Mesothelial cell of epicardium (in vitro differentiated cells): ENCODE measurements around the gene DCTN1. TPM values are rescaled to one million over a fixed set of nuclear protein-coding genes. Genes with fewer than 3 reads are reported as not detected.

Experiments
- DNase-seq, 2 experiments: peaks; one replicate each; pipeline ENCODE4 v3.0.0; 2021; ENCODE audit warnings: low spot score in 2 of 2; ENCODE audit not compliant: unreplicated experiment in 2 of 2
- H3K27ac Mint-ChIP-seq: 2 replicates; pipeline ENCODE4 v1.8.0; 2021; ENCODE audit warnings: mixed read lengths
- H3K27me3 Mint-ChIP-seq: 2 replicates; pipeline ENCODE4 v1.8.0; 2021; ENCODE audit warnings: low read depth, mixed read lengths
- H3K36me3 Mint-ChIP-seq: 2 replicates; pipeline ENCODE4 v1.8.0; 2021; ENCODE audit warnings: mixed read lengths
- H3K4me1 Mint-ChIP-seq: 2 replicates; pipeline ENCODE4 v1.8.0; 2021; ENCODE audit warnings: mixed read lengths
- H3K4me3 Mint-ChIP-seq: 2 replicates; pipeline ENCODE4 v1.8.0; 2021; ENCODE audit warnings: mild to moderate bottlenecking, moderate library complexity, mixed read lengths
- H3K9me3 Mint-ChIP-seq: 2 replicates; pipeline ENCODE4 v1.8.0; 2021; ENCODE audit warnings: mixed read lengths
- total RNA-seq: library from RNA; stranded (reverse); gene quantifications from 3 replicates; pipeline ENCODE4 v1.2.1, GENCODE V29; 2021
- TF ChIP-seq, protein P1 (sequence below): fragments of 200-600 bp; sonication (generic); IDR thresholded peaks from one replicate; pipeline ENCODE4 v1.5.0; 2021; ENCODE audit warnings: antibody characterized with exemption; ENCODE audit not compliant: unreplicated experiment

DCTN1 gene
- total RNA-seq, 1 donor from 2014 or later = 136 TPM

DNA sequence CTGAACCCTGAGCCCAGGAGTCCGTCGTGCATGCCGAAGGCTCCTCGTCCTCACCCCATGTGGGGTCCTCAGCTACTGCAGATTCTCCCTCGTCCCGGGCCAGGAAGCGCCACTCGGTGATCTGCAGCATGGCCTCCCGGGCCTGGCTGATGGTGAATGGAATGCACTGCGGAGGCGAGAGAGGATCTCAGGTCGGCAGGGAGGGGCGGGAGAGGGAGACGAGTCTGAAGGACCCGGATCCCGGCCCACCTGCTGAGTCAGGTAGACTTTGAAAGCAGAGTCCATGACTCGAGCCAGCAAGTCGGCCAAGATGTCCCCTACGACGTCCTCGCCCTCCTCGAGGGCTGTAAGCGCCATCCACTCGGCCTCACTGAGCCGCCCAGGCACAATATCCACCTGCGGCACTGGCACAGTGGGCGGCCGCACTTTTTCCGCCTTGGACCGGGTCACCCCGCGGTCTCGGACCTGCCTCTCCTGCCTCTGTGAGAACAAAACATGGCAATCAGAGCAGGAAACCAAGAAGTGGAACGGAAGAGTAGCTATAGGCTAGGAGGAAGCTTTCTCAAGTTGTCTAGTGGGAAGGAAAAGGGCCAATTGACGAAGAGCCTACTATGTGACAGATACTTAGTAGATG is 35.8 kb upstream of the DCTN1 start:
- Mint-ChIP-seq H3K27me3 (peaks cover 4% of the 10 kb centered on the region), H3K27ac (no peak overlapping the region), H3K36me3 (no peaks in the 10 kb centered on the region), H3K4me3 (no peak overlapping the region), H3K4me1 (peaks cover 12% of the 10 kb centered on the region), H3K9me3 (no peaks in the 10 kb centered on the region)
- TF ChIP-seq, protein P1, sequence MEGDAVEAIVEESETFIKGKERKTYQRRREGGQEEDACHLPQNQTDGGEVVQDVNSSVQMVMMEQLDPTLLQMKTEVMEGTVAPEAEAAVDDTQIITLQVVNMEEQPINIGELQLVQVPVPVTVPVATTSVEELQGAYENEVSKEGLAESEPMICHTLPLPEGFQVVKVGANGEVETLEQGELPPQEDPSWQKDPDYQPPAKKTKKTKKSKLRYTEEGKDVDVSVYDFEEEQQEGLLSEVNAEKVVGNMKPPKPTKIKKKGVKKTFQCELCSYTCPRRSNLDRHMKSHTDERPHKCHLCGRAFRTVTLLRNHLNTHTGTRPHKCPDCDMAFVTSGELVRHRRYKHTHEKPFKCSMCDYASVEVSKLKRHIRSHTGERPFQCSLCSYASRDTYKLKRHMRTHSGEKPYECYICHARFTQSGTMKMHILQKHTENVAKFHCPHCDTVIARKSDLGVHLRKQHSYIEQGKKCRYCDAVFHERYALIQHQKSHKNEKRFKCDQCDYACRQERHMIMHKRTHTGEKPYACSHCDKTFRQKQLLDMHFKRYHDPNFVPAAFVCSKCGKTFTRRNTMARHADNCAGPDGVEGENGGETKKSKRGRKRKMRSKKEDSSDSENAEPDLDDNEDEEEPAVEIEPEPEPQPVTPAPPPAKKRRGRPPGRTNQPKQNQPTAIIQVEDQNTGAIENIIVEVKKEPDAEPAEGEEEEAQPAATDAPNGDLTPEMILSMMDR = no peak
- no peak for DNase-seq

DNA sequence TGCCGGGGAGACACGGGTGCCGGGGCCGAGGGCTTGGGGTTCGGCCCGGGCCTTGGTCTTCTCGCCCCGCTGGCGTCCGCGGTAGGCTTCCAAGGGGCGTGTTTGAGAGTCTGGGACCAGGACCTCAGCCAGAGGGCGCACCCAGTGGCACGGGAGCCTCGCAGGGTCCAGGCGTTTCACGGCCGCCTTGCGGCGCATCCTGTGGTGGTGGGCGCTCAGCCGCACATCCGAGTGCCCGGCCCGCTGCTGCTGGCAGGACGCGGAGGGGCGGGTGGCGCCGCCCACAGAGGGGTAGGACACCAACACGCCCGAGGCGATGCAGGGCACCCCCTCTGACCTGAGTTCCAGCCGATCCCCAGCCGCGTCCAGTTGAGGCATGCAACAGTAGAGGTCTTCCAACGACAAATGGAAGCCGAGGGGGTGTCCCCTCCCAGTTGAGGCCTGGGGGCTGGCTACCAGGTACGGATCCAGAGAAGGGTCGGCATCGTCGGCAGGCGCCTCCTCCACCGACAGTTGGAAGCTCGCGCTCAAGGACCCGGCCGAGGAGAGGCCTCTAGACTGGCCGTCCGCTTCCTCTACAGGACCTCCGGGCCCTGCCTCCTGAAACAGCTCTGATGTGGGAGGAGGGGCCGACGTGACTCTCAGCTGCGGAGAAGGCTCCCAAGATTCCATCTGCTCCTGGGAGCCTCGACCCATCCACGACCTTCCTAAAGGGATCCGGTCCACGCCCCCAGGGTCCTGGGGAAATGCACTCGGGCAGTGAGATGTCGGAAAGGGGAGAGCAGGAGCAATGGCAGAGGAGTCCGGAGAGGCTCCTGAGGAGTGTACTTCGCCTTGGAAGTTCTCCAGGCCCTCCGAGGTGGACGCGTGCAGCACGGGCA is 35.0 kb upstream of the DCTN1 start:
- DNase-seq = no peak
- no peak overlapping the region for H3K27ac Mint-ChIP-seq
- no peaks in the 10 kb centered on the region for H3K9me3 Mint-ChIP-seq
- H3K4me1 Mint-ChIP-seq = peaks cover 12% of the 10 kb centered on the region
- H3K4me3 Mint-ChIP-seq = no peak overlapping the region
- no peaks in the 10 kb centered on the region for H3K36me3 Mint-ChIP-seq
- TF ChIP-seq, protein P1 = no peak
- peaks cover 4% of the 10 kb centered on the region for H3K27me3 Mint-ChIP-seq

DNA sequence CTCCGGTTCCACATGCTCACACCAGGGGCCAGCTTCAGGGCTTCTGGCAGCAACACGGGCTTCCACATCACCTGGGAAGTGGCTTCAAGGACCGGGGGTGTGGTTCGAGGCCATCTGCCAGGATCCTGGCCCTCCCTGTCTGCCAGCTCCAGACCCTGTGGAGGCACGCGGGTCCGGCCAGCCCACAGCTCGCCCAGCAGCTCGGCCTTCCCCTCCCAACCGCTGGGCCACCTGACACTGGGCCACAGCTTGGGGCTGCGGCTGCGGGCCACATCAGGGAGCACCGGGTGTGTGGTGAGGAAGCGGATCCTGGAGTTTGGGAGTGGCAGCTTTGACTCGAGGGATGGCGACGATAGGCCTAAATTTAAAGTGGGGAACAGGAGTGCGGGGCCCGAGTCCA is 34.3 kb upstream of the DCTN1 start:
- Mint-ChIP-seq H3K36me3 (no peaks in the 10 kb centered on the region), H3K27me3 (peaks cover 4% of the 10 kb centered on the region), H3K4me1 (peaks cover 12% of the 10 kb centered on the region), H3K4me3 (no peak overlapping the region), H3K9me3 (no peaks in the 10 kb centered on the region), H3K27ac (no peak overlapping the region)
- TF ChIP-seq, protein P1 = no peak
- no peak for DNase-seq

GRCh38 chr2:74413001-74413698 is 33.0 kb upstream of the DCTN1 start:
- H3K27me3 Mint-ChIP-seq = peaks cover 11% of the 10 kb centered on the region
- TF ChIP-seq, protein P1 = no peak
- no peak overlapping the region for H3K4me3 Mint-ChIP-seq
- H3K4me1 Mint-ChIP-seq = peaks cover 12% of the 10 kb centered on the region
- DNase-seq = no peak
- H3K9me3 Mint-ChIP-seq = no peaks in the 10 kb centered on the region
- H3K27ac Mint-ChIP-seq = no peak overlapping the region
- no peaks in the 10 kb centered on the region for H3K36me3 Mint-ChIP-seq

GRCh38 chr2:74407682-74408081 is 27.6 kb upstream of the DCTN1 start:
- Mint-ChIP-seq H3K4me1 (peaks cover 4% of the 10 kb centered on the region), H3K27me3 (peaks cover 14% of the 10 kb centered on the region), H3K27ac (no peak overlapping the region), H3K9me3 (no peaks in the 10 kb centered on the region), H3K36me3 (no peaks in the 10 kb centered on the region), H3K4me3 (no peak overlapping the region)
- TF ChIP-seq, protein P1 = no peak
- DNase-seq = no peak
